HCT116 (cell line): ENCODE results near the gene NOXA1. TPM values are rescaled to one million over a fixed set of nuclear protein-coding genes. Genes with fewer than 3 reads are reported as not detected.

ENCODE experiments used
- ATAC-seq: fragments of 200-7000 bp; cut with Tn5 transposase; 2 replicates; pipeline ENCODE4 v1.9.1; 2020; ENCODE audit warnings: mild to moderate bottlenecking, moderate library complexity
- BruUV-seq: library from RNA; stranded (reverse); fragments of 400-500 nt; replicated peaks from 2 replicates; lab custom pipeline; 2021; lab: Mats Ljungman, UMichigan
- CTCF ChIA-PET: fragments of 300-600 bp; sonication (Branson Sonifier 250); formaldehyde crosslinking; loops from one replicate; lab custom pipeline; 2021; ENCODE audit warnings: antibody characterized with exemption; lab: Charles Lee
- POLR2A ChIA-PET: fragments of 300-600, 350-600 bp; sonication (Branson Sonifier 250); formaldehyde crosslinking; loops from one replicate; lab custom pipeline; 2021; ENCODE audit warnings: antibody characterized with exemption; lab: Charles Lee
- RAD21 ChIA-PET, 2 experiments: fragments of 300-600 bp; sonication (Branson Sonifier 250); formaldehyde crosslinking; loops; one replicate each; lab custom pipeline; 2023; ENCODE audit warnings: low total read pairs in 2 of 2; ENCODE audit not compliant: uncharacterized antibody in 2 of 2, unreplicated experiment in 2 of 2, low non-redundant PET in 1 of 2; lab: Charles Lee
- DNase-seq: peaks from one replicate; pipeline ENCODE4 v3.0.0-alpha.2; 2010; ENCODE audit warnings: low read depth, low spot score
- H2AFZ ChIP-seq: fragments of 200-600 bp; shearing (Covaris generic), sonication (generic); 2 replicates; pipeline ENCODE4 v1.6.1; 2017; ENCODE audit warnings: low read depth, mixed run types, mixed read lengths, antibody characterized with exemption, low read length; ENCODE audit not compliant: poor library complexity, severe bottlenecking
- H3K27ac ChIP-seq: 2 replicates; pipeline ENCODE4 v1.5.1; 2012; ENCODE audit warnings: low read depth, low read length
- H3K27me3 ChIP-seq: fragments of 200-600 bp; sonication (generic); 2 replicates; pipeline ENCODE4 v1.6.1; 2016; ENCODE audit warnings: mixed run types, low read length, mixed read lengths; ENCODE audit not compliant: insufficient read depth
- H3K36me3 ChIP-seq, 2 experiments: fragments of 200-500 bp in 1 of 2; fragments of 200-600 bp in 1 of 2; sonication (Bioruptor generic) in 1 of 2; sonication (generic) in 1 of 2; 2 replicates each; pipeline versions ENCODE4 v1.5.1 to v1.6.1; 2014 to 2016; ENCODE audit warnings: low read length in 2 of 2, inconsistent platforms in 1 of 2, mixed read lengths in 1 of 2, mixed run types in 1 of 2; ENCODE audit not compliant: insufficient read depth in 2 of 2, control insufficient read depth in 1 of 2
- H3K4me1 ChIP-seq, 2 experiments: fragments of 200-600 bp in 1 of 2; sonication (generic) in 1 of 2; 2 replicates each; pipeline versions ENCODE4 v1.5.1 to v1.6.1; 2012 to 2017; ENCODE audit warnings: low read length in 2 of 2, inconsistent platforms in 1 of 2, mild to moderate bottlenecking in 1 of 2, mixed read lengths in 1 of 2, mixed run types in 1 of 2, moderate library complexity in 1 of 2; ENCODE audit not compliant: insufficient read depth in 2 of 2, control insufficient read depth in 1 of 2
- H3K4me2 ChIP-seq: fragments of 200-600 bp; sonication (generic); 2 replicates; pipeline ENCODE4 v1.6.1; 2017; ENCODE audit warnings: mixed run types, low read length, mixed read lengths
- H3K4me3 ChIP-seq, 2 experiments: fragments of 200-600 bp in 1 of 2; sonication (generic) in 1 of 2; replicated peaks in 1 of 2; 2 replicates each; pipeline ENCODE4 v1.5.1; 2011 to 2016; ENCODE audit warnings: low read length in 2 of 2, control low read depth in 1 of 2, low read depth in 1 of 2, mild to moderate bottlenecking in 1 of 2, mixed read lengths in 1 of 2, mixed run types in 1 of 2
- H3K79me2 ChIP-seq: fragments of 200-600 bp; sonication (generic); 2 replicates; pipeline ENCODE4 v1.6.1; 2017; ENCODE audit warnings: mild to moderate bottlenecking, mixed run types, low read length, moderate library complexity, mixed read lengths; ENCODE audit not compliant: insufficient read depth
- H3K9ac ChIP-seq: fragments of 200-600 bp; sonication (generic); 2 replicates; pipeline ENCODE4 v1.6.1; 2016; ENCODE audit warnings: low read length, mixed read lengths
- H3K9me2 ChIP-seq: fragments of 200-600 bp; sonication (generic), shearing (Covaris generic); 2 replicates; pipeline ENCODE4 v1.6.1; 2017; ENCODE audit warnings: mixed run types, mild to moderate bottlenecking, moderate library complexity; ENCODE audit not compliant: insufficient read depth
- H3K9me3 ChIP-seq, 2 experiments: fragments of 200-500 bp in 1 of 2; fragments of 200-600 bp in 1 of 2; sonication (Bioruptor generic) in 1 of 2; sonication (generic) in 1 of 2; 2 replicates each; pipeline ENCODE4 v1.6.1; 2014 to 2017; ENCODE audit warnings: low read length in 2 of 2, mixed read lengths in 2 of 2, inconsistent platforms in 1 of 2, low read depth in 1 of 2, mild to moderate bottlenecking in 1 of 2, mixed run types in 1 of 2, moderate library complexity in 1 of 2; ENCODE audit not compliant: control insufficient read depth in 1 of 2, insufficient read depth in 1 of 2
- H4K20me1 ChIP-seq: fragments of 200-600 bp; sonication (generic), shearing (Covaris generic); 2 replicates; pipeline ENCODE4 v1.6.1; 2017; ENCODE audit warnings: mixed run types, mild to moderate bottlenecking, moderate library complexity; ENCODE audit not compliant: insufficient read depth
- FOSL1 ChIP-seq: IDR thresholded peaks from 2 replicates; pipeline ENCODE4 v1.6.1; 2012; ENCODE audit warnings: low read depth
- POLR2AphosphoS5 ChIP-seq: IDR thresholded peaks from 2 replicates; pipeline ENCODE4 v1.6.1; 2011; ENCODE audit warnings: mild to moderate bottlenecking, low read depth, low read length, moderate library complexity
- SP1 ChIP-seq: IDR thresholded peaks from 2 replicates; pipeline ENCODE4 v1.6.1; 2012; ENCODE audit warnings: low read depth
- intact Hi-C: fragments of 100-400 bp; cut with micrococcal nuclease; formaldehyde crosslinking; loops from 2 replicates; pipeline ENCODE4 v1.10.0; 2022
- total RNA-seq: library from RNA; stranded (reverse); gene quantifications from one replicate; pipeline ENCODE4 v1.2.1, GENCODE V29; 2021; ENCODE audit not compliant: unreplicated experiment
- TF ChIP-seq, protein P1 (sequence below), 3 experiments: fragments of 200-600 bp in 1 of 3; sonication (generic) in 1 of 3; IDR thresholded peaks in 2 of 3; conservative IDR thresholded peaks in 1 of 3; 2 replicates each; pipeline ENCODE4 v1.5.1; 2012 to 2017; ENCODE audit warnings: low read depth in 2 of 3, low read length in 2 of 3, antibody characterized with exemption in 1 of 3, borderline replicate concordance in 1 of 3, control low read depth in 1 of 3, mild to moderate bottlenecking in 1 of 3, mixed read lengths in 1 of 3, mixed run types in 1 of 3, moderate library complexity in 1 of 3; ENCODE audit not compliant: insufficient read depth in 1 of 3

The NOXA1 gene
- total RNA-seq, 1 experiment from 2014 or later = 13.2 TPM

- DNase-seq = no peak
- no peak overlapping the region for H3K4me2 ChIP-seq
- TF ChIP-seq, protein P1, sequence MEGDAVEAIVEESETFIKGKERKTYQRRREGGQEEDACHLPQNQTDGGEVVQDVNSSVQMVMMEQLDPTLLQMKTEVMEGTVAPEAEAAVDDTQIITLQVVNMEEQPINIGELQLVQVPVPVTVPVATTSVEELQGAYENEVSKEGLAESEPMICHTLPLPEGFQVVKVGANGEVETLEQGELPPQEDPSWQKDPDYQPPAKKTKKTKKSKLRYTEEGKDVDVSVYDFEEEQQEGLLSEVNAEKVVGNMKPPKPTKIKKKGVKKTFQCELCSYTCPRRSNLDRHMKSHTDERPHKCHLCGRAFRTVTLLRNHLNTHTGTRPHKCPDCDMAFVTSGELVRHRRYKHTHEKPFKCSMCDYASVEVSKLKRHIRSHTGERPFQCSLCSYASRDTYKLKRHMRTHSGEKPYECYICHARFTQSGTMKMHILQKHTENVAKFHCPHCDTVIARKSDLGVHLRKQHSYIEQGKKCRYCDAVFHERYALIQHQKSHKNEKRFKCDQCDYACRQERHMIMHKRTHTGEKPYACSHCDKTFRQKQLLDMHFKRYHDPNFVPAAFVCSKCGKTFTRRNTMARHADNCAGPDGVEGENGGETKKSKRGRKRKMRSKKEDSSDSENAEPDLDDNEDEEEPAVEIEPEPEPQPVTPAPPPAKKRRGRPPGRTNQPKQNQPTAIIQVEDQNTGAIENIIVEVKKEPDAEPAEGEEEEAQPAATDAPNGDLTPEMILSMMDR (IDR thresholded peaks at IDR 0.05 in 2 of 3, conservative IDR thresholded peaks at IDR 0.05 in 1 of 3; ENCODE audit: borderline replicate concordance in 1 of 3, insufficient read depth in 1 of 3, low read depth in 2 of 3, low read length in 2 of 3) = 0 out of 6 replicates have a peak, but pooled peaks of 1 of the 3 experiments have one; percentile 9
- TF ChIP-seq FOSL1 = no peak
- TF ChIP-seq, all 23 proteins: peak for 1
- H3K9me2 ChIP-seq = no peaks in the 10 kb centered on the region
- intact Hi-C loops = no loop called here
- RAD21 ChIA-PET = no interaction called here
- no peaks in the 10 kb centered on the region for H3K79me2 ChIP-seq
- H3K27ac ChIP-seq = no peak overlapping the region
- no peaks in the 10 kb centered on the region for H3K36me3 ChIP-seq
- H4K20me1 ChIP-seq = no peaks in the 10 kb centered on the region
- no peaks in the 10 kb centered on the region for H3K9me3 ChIP-seq
- no peaks in the 10 kb centered on the region for H3K27me3 ChIP-seq
- no peak for ATAC-seq
- BruUV-seq = no TSS peak
- H3K4me1 ChIP-seq = peaks cover 29 to 44% of the 10 kb centered on the region in 2 experiments
- H3K4me3 ChIP-seq = no peak overlapping the region
- POLR2A ChIA-PET = no interaction called here
- no peak overlapping the region for H2AFZ ChIP-seq
- CTCF ChIA-PET = interaction anchor here (0.6 to 0.7 kb wide), 2 partner anchors 109 to 387 kb away, joined by 3 to 7 read pairs; no protein-coding TSS in a partner anchor
- H3K9ac ChIP-seq = no peak overlapping the region
These were observed 5.1 kb downstream of the NOXA1 start for GRCh38 chr9:137428311-137428630.

DNA sequence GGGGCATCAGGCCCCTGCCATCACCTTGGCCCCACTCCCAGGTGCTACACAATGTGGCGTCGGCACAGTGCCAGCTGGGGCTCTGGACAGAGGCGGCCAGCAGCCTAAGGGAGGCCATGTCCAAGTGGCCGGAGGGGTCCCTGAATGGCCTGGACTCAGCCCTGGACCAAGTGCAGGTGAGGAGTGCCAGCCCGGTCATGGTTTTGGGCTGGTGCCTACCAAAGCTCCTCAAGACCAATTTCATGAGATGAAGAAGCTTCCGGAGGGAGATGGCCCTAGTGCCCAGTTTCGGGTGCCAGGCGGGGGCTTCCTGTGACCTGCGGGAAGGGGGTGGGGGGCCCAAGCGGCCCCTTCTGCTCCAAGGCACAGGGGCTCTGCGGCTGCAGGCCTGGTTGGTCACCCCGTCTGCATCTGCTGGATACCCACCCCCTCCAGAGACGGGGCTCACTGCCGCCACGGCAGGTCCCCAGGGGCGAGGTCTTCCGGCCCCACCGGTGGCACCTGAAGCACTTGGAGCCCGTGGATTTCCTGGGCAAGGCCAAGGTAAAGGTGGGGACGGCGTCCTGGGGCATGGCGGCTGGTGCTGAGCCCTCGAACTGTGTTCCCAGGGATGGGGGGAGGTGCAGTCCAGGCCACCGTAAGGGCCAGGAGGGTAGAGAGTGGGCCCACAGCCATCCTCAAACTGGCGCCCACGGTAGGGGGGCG, 5.8 kb downstream of the NOXA1 start:
- Histone ChIP-seq H3K9ac (no peak overlapping the region), H3K79me2 (no peaks in the 10 kb centered on the region), H3K9me2 (no peaks in the 10 kb centered on the region), H3K27ac (no peak overlapping the region; the same call in 1 of the 2 replicates), H2AFZ (no peak overlapping the region), H4K20me1 (no peaks in the 10 kb centered on the region), H3K36me3 (no peaks in the 10 kb centered on the region), H3K4me1 (peaks cover 29 to 42% of the 10 kb centered on the region in 2 experiments), H3K4me2 (no peak overlapping the region), H3K4me3 (no peak overlapping the region), H3K9me3 (no peaks in the 10 kb centered on the region), H3K27me3 (no peaks in the 10 kb centered on the region)
- ATAC-seq = no peak
- RAD21 ChIA-PET = no interaction called here
- intact Hi-C loops = no loop called here
- TF ChIP-seq SP1 (no peak), POLR2AphosphoS5 (0 out of 2 replicates have a peak, but pooled peaks have one; percentile 6)
- POLR2A ChIA-PET = no interaction called here
- CTCF ChIA-PET = interaction anchor here (0.6 to 0.7 kb wide), 2 partner anchors 110 to 386 kb away, joined by 3 to 7 read pairs; no protein-coding TSS in a partner anchor
- DNase-seq = no peak
- BruUV-seq = no TSS peak
